Stimulated activated CD8-positive, alpha-beta memory T cell treated with anti-CD3 and anti-CD28 coated beads, Interleukin-4, amount 100 ng/mL, for 48 hours (primary cell): ENCODE results near the gene SLC38A3.
"Not testable (repeated sequence)": the region's sequence is repeated elsewhere in the genome, so short reads cannot be mapped to it uniquely, and the experiment has no call there.

Source experiments
- DNase-seq: peaks from one replicate; pipeline ENCODE4 v3.0.0-alpha.2; 2020

Gene SLC38A3

DNA sequence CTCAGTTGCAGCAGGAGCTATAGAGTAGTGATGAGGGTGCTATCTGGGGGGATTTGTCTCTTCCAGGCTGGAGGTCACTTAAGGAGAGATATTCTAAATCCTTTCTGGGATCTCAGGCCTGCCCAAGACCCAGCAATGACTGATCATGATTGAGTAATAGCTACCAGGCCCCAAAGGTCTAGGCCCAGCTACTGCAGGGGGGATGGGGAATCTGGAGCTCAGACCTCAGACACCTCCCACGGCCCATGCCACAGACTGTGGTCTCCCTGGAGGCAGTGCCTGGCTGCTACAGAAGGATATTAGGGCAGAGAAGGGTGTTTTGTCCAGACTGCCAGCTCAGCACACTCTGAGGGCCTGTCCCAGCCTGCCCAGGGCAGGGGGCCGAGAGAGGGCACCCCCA lies 6.9 kb downstream of the SLC38A3 start:
- DNase-seq: peak; percentile 68

- DNase-seq: no peak
Observed at GRCh38 chr3:50212502-50212901, 7.4 kb downstream of the SLC38A3 start.

GRCh38 chr3:50212971-50213370 lies 7.9 kb downstream of the SLC38A3 start:
- DNase-seq: no peak

GRCh38 chr3:50213373-50213772 lies 8.3 kb downstream of the SLC38A3 start:
- DNase-seq: no peak

DNA sequence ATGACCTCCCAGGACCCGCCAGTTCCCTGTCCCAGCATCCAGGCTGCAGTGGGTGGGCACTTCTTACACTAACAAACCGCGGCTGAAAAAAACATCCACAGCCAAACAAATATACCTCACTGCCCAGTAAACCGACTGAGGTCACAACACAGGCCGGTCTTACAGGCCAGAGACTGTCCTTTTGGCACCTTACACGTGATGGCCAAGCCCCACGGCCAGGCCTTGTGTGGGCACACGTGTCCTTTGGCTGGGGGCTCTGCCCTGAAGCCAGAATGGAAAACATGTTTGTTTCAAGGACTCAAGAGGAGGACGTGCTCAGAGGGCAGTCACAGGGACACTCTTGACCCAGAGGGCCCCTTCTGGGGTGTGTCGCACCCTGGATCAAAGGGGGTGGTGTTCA lies 9.8 kb downstream of the SLC38A3 start:
- DNase-seq: no peak

DNA sequence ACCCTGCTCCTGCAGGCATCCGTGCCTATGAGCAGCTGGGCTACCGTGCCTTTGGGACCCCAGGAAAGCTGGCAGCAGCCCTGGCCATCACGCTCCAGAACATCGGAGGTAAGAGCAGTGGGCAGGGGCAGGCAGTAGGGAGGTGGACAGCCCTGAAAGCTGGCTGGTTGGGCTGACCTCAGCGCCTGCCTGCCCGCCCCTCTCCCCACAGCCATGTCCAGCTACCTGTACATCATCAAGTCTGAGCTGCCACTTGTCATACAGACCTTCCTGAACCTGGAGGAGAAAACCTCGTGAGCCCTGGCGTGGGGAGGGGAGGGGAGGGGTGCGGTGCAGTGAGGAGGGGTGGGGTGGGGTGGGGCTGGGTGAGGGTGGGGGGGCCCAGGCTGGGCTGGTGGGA lies 10.5 kb downstream of the SLC38A3 start:
- no peak for DNase-seq

GRCh38 chr3:50217681-50218080 lies 12.6 kb downstream of the SLC38A3 start:
- DNase-seq: no peak

DNA sequence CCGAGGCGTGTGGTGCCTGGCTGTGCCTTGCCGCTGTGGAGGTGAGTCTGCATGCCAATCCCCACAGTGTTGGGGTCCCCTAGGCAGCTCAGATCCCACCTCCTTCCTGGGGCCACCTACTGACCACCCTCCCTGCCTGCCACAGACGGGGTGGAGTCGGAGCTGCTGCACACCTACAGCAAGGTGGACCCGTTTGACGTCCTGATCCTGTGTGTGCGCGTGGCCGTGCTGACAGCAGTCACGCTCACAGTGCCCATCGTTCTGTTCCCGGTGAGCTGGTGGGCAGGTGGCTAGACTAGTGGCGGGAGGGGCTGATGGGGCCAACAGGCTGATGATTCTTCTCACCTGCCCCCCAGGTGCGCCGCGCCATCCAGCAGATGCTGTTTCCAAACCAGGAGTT lies 13.4 kb downstream of the SLC38A3 start:
- DNase-seq: no peak

- DNase-seq: no peak
Observed at GRCh38 chr3:50219285-50219684, 14.2 kb downstream of the SLC38A3 start.

DNA sequence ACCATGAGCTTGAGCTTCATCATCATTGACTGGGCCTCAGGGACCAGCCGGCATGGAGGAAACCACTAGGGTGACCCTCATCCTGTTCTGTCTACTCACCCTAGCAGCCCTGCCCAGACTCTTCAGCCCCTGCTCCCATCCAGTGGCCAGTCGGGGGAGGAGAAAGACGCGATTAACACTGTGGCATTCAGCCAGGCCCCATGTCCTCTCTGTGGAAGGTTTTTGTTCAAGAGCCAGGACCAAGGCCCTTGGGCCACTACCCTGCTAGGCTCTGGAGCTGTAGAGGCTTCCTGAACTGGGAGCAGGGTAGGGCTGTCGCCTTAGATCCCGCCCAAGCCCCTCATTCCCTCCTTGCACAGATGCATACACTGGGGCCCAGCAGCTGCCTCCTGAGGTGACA lies 15.0 kb downstream of the SLC38A3 start:
- no peak for DNase-seq

DNA sequence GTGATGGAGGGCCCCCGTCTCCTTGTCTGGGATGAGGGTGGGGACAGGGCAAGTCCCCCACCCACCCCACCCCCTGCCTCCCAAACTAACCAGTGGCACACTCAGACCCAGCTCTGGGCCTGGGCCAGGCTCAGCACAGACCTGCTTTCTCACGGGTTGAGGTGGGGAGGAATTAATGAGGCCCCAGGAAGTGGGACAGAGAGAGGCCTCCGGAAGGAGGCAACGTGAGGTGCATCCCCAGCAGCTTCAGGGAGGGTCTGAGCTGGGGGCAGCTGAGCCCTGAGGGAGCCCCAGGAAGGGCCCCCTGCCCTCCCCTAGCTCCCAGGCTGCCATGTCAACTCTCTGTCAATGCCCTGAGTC lies 16.0 kb downstream of the SLC38A3 start:
- DNase-seq: no peak

DNA sequence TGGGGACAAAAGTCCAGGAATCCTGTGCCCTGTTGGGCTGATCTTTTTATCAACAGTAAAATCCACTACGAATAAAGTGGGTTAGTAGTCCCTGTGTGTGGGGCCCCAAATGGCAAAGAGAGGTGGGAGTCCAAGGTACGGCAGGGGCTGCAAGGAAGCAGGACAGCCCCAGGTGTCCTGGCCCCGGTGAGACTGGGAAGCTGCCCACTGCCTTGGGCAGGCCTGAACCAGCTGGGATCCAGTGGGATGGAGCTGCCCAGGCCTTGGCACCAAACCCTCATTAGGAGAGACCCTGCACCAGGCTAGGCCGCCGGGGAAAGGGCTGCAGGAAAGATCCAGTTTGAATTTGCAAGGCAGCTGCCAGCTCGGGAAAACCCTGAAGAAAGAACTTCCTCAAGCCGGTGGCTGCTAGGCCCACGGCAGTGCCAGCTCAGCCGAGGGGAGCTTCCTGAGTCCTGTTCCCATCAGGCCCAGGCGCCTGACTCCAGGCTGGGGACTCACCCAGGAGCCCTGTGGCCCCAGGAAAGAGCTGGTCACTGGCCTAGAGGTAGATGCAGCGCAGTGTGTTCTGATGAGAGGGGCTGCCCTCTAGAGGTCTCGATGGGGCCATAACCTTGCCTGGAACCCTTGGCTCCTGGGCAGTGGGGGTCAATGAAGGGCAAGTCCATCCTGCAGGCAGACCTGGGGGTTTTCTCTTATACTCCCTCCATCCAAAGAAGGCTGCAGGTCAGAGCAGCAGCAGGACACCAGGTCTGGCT lies 16.5 kb downstream of the SLC38A3 start:
- DNase-seq: no peak

GRCh38 chr3:50222169-50222528 lies 17.1 kb downstream of the SLC38A3 start:
- DNase-seq: no peak

- no peak for DNase-seq
Observed at GRCh38 chr3:50224639-50225038, 19.6 kb downstream of the SLC38A3 start.

GRCh38 chr3:50226888-50227389 lies 21.9 kb downstream of the SLC38A3 start:
- DNase-seq: peak; percentile 66

DNA sequence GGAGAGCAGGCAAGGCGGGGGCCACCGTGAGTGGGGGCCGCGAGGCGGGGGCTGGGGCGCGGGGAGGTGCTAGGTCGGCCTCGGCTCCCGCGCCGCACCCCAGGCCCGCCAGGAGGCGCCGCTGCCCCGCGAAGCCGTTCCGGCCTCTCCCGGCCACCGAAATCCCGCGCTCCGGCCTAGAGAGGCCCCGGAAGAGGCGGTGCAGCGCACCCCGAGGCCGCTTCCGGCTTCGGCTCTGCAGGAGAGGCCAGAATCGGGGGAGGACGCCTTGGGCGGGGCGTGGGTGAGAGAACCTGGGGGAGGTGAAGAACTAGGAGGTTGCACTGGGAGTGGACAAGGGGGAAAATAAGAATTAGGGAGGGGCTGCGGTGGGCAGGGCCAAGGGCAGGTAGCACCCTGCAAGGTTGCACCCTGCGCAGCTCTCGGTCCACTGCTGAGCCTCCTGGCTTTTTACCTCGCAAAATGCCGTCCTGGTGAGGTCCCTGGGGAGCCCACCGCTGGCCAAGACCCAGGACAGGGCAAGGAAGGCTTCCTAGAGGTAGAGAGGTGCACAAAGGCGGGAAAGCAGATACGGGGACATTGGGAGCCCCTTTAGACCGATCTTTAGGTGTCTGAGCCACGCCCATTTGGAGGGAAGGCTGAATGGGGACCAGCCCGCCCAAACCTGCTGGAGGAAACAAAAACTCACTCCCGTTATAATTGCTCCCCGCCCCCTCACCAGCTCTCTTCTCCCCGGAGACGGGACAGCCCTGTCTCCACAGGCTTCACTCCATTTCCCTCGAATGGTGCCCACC lies 22.5 kb downstream of the SLC38A3 start:
- DNase-seq: peak; percentile 91

DNA sequence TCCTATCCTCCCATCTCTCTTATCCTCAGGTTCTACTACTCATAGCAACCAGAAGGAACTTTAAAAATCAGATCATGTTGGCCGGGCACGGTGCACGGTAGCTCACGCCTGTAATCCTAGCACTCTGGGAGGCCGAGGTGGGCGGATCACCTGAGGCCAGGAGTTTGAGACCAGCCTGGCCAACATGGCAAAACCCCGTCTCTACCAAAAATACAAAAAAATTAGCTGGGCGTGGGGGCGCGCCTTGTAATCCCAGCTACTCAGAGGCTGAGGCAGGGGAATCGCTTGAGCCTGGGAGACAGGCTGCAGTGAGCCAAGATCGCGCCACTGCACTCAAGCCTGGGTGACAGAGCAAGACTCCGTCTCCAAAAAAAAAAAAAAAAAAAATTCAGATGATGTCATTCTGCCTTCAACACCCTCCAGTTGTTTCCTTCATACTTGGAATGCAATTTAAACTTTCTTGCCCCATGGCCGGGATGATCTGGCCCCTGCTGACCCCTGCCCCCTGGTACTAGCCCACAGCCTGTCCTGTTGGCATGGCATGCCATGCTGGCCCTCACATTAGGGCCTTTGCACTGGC lies 23.2 kb downstream of the SLC38A3 start:
- not testable (repeated sequence) for DNase-seq

GRCh38 chr3:50229490-50229889 lies 24.4 kb downstream of the SLC38A3 start:
- no peak for DNase-seq

- no peak for DNase-seq
Observed at GRCh38 chr3:50230104-50230793, 25.2 kb downstream of the SLC38A3 start.

DNA sequence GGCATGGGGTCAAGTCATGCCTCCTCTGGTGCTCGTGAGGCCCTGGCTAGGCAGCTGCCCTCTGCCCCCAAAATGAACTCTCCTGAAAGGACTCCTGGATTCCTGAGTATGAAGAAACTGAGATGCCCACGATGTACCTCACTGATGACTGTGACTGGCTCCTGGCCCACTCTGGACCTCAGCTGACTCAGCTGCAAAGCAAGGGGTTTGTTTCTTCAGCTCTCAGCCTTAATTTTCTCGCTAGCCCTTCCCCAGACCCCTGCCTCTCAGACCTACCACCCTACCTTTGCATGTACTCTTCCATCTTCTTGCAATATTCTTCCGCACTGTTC lies 25.7 kb downstream of the SLC38A3 start:
- no peak for DNase-seq

- DNase-seq: no peak
Observed at GRCh38 chr3:50231581-50231980, 26.5 kb downstream of the SLC38A3 start.

DNA sequence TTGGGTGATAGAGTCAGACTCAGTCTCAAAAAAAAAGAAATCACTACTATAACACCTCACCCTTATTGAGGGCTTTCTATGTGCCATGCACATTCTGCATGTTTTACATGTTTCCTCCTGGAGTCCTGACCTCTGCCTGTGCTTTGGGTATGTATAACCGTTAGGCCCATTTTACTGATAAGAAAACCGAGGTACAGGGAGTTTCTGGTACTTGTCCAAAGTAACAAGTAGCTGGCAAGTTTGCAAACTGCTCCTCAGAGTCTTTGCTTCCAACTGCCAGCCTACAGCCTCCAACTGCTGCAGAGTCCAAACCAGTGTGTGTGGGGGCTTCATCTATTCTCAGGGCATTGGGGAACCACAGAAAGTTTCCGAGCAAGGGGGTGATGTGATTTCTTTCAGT lies 27.2 kb downstream of the SLC38A3 start:
- no peak for DNase-seq

GRCh38 chr3:50233176-50233575 lies 28.1 kb downstream of the SLC38A3 start:
- DNase-seq: no peak
